GM21576 (cell line): Measurements from ENCODE around the gene TARS2.

Source experiments
- ATAC-seq: cut with Tn5 transposase; IDR thresholded peaks from one replicate; pipeline ENCODE4 v1.9.1; 2021; ENCODE audit warnings: mild to moderate bottlenecking, moderate library complexity; ENCODE audit not compliant: unreplicated experiment

TARS2 gene

DNA sequence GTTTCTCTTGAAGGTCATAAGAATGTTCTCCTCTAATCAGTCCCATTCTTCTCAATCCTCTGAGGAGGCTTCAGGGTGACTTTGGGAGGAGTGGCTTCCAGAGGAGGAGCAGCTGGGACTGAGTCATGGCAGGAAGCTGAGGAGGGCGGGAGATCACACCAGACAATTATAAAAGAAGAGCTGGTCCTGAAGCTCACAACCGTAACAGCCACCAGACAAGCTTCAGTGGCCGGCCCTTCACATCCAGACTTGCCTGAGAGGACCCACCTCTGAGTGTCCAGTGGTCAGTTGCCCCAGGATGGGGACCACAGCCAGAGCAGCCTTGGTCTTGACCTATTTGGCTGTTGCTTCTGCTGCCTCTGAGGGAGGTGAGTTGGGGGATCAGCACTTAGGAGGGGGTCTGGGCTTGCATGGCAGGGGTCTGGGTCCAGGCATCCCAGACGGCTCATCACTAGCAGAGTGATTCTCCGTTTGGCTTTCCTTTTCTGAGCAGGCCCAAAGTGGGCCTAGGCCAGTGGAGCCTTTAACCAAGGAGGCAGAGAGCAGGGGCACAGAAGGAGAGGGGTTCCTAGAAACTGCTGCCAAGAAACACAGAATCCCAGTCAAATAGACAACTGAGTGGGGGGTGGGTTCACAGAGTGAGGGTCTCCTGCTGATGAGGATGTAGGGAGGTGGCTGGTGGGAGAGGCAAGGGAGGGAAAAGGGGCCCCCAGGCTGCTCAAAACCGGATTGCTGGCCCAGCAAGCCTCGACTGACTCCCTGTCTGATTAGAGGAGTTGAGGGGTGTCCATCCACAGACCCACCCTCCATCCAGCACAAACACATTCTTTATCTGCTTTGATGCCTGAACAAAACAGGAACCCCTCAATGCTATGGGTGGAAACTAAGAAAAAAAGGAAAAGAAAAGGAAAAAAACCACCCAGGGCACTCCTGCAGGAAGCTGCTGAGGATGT lies 21.0 kb downstream of the TARS2 start, which contains the start of gene ECM1:
ECM1 (plus strand) TSS at position 198 of the 953 bp plus-strand sequence; CDS start at position 299, 101 bp downstream.
- ATAC-seq: no peak

DNA sequence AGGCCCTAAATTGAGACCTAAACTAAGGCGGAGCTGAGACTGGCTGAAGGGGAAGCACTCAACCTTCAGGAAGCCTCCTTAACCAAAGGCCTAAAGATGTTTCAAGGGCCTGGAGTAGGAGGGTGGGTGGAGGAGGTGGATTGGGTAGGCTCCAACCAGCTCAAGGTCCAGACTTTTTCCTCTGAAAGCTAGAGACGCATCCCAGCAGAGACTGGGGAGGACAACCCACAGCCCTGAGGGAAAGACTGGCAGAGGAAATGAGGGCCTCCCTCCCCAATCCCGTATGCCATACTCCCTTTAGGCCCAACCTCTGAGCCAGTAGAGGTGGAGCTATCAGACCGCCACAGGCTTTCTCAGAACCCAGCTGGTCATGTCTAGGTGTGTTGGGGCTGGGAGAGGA lies 21.8 kb downstream of the TARS2 start:
- ATAC-seq: no peak

DNA sequence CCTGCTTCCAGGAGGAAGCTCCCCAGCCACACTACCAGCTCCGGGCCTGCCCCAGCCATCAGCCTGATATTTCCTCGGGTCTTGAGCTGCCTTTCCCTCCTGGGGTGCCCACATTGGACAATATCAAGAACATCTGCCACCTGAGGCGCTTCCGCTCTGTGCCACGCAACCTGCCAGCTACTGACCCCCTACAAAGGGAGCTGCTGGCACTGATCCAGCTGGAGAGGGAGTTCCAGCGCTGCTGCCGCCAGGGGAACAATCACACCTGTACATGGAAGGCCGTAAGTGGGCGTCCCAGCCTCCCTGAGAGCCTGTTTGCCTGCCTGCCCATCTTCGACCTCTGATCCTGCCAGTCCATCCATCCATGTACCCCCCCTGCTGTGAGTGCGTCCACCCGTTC lies 24.3 kb downstream of the TARS2 start:
- no peak for ATAC-seq

DNA sequence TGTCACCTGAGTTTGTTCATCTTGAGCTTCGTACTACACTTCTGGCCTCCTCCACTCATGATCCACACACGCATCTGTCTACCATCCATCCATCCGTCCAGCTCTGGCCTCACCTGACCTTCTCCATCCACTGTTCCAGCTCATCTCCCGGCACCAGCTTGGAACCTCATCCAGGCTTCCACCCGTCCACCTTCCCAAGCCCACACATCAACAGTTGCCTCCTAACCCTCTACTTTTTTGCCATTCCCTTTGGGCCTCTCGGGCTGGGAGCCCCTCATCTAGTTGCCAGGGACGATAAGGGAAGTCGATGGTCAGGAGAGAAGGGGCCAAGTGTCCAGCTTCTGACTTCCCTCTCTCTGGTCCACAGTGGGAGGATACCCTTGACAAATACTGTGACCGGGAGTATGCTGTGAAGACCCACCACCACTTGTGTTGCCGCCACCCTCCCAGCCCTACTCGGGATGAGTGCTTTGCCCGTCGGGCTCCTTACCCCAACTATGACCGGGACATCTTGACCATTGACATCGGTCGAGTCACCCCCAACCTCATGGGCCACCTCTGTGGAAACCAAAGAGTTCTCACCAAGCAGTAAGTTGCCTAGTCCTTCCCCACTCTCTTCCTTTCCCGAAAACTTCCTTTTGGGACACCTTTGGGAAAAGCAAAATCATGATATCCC lies 24.9 kb downstream of the TARS2 start:
- ATAC-seq: no peak

DNA sequence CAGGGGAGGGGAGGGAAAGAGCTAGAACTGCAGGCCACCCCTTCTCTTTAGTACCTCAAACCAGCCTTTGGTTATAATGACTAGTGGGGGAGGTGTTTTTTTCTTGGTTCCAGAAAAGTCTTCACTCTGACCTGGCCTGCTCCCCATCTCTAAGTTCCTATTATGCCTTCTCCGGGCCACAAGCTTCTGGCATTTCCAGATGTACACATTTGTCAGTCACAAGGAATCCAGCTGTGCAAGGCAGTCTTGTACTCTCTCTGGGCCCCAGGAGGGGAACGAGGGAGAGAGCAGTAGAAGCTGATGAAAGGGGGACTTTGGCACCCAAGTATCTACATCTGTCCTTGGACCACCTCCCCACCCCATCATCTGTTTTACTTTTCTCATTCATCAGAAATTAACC lies 25.6 kb downstream of the TARS2 start:
- ATAC-seq: no peak

DNA sequence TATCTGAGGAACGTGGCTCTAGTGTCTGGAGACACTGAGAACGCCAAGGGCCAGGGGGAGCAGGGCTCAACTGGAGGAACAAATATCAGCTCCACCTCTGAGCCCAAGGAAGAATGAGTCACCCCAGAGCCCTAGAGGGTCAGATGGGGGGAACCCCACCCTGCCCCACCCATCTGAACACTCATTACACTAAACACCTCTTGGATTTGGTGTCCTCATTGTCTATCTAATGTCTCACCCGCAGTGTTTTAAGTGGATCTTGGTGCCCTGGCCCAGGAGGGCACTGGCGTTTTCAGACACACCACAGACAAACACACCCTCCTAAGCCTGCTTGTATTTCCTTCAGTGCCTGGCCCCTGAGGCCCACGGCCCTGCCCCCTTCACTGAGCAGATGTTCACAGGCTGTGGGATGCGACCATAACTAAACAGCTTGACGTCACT lies 26.2 kb downstream of the TARS2 start:
- no peak for ATAC-seq

DNA sequence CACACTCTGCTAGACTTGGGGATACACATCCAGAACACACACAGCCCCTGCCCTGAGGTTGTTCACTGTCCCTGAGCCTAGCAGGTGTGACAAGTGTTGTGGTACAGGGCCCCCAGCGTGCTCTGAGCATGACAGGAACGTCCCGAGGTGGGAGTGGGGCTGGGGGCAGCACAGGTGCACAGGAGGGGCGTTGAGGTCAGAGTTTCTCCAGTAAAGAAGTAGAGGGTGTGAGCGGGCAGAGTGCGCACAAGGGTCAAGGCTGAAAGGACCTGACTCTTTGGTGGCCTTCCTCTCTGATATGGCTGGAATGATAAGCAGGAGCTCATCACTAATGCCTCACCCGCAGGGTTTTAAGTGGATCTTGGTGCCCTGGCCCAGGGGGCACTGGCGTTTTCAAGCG lies 27.0 kb downstream of the TARS2 start:
- ATAC-seq: no peak

DNA sequence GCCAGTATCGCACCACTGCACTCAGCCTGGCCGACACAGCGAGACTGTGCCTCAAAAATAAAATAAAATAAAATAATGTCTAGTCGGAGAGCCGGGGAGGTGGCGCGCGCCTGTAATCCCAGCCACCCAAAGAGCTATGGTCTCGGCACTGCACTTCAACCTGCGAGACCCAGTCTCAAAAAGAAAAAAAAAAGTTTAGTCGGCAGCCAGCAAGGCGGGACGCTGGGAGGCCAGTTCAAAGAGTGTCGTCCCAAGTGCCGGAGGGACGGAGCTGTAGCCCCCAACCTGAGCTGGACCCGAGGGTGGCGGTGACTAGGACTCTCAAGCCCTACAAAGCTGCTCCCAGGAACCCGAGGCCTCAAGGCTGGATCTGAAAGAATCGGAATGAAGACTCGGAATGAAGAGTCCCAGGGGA lies 27.7 kb downstream of the TARS2 start:
- no peak for ATAC-seq

DNA sequence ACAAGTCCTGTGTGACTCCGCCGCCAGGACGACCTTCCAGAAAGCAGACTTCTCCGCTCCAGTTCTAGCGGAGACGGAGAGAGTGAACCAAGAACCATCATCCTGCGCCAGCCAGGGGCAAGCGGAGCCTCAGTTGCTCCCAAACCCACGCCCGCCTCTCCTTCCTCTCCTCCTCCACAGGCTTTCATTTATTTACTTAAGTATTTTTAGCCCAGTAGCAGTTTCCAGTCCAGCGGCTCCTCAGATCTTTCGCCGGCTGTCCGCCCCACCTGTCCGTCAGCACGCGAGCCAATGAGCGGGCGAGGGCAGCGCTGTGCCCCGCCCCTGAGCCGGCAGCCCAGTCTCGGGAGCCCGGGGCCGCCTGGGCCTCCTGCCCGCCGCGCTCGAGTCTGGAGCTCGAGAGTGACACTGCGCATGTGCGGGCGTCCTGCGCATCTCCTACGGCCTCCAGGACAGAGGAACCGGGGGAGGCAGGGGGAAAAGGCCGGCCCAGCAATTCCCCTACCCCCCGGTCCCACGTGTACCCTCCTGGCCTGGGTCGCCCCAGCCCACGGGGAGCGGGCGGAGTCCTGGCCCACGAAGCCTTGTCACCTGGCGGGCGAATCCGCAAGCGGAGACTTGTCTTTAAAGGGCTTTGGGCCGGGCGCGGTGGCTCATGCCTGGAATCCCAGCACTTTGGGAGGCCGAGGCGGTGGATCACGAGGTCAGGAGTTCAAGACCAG lies 28.3 kb downstream of the TARS2 start, which contains the start of gene FALEC:
FALEC (plus strand) TSS at position 425 of the 722 bp plus-strand sequence.
- peak; percentile 92 for ATAC-seq

DNA sequence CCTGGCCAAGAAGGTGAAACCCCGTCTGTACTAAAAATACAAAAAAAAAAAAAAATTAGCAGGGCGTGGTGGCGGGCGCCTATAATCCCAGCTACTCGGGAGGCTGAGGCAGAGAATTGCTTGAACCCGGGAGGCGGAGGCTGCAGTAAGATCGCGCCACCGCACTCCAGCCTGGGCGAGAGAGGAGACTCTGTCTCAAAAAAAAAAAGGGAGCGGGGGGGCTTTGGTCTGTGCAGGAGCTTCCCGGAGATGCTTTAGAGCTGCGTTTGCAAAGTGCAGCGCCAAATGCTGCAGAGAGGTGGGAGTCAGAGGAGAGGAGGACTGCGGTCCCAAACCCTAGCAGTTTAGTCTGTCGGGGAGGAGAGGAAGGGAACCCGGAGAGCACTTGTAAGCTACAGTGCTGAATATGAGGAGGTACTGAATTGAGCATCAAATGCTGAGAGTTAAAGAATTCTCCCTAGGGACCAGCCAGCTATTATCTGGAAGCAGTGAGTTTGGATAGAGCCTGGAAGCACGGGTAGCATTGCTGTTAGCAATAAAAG lies 28.9 kb downstream of the TARS2 start:
- ATAC-seq: no peak

DNA sequence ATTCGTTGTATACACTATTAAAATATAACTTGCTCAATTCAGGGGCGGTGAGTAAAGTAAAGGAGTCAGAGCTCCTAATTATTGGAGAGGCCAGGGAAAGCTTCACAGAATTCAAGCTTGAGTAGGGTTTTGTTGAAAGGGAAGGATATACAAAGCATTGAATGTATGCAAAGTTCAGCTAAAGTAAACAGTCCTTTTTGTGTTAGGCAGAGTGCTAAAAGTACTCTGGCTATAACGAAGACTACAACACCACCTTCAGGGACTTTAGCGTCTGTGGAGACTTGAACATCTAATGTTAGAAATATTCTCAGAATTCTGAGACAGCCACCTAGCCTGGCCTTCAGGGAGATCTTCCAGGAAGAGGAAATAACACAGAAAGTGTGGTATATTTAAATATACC lies 29.4 kb downstream of the TARS2 start:
- no peak for ATAC-seq

DNA sequence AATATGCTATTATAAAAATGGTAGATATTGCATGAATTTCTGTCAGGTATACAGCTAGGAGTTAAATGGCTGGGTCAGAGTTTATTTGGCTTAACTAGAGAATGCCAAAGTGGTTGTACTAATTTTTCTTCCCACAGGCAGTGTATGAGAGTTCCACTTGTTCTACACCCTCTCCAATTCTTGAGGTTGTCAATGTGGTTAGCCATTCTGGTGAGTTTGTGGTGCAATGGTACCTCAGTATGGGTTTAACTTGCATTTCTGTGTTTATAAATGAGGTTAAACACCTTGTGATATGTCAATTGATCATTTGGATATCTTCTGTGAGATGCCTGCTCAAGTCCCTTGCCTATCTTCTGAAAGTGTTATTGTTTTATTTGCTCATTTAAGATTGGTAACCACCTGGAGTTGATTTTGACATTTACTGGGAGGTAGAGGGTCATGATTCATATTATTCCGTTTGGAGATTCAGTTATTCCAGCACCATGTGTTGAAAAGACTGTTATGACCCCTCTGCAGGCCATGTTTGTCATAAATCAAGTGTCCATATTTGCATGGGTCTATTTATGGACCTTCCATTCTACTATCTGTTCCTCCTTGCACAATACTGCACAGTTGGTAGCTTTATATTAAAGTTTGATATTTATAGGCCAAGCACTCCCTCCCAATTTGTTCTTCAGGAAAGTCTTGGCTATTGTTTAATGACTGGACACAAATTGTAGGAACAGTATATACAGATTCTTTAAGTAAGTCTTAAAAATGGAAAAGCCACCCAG lies 34.2 kb downstream of the TARS2 start:
- ATAC-seq: no peak

DNA sequence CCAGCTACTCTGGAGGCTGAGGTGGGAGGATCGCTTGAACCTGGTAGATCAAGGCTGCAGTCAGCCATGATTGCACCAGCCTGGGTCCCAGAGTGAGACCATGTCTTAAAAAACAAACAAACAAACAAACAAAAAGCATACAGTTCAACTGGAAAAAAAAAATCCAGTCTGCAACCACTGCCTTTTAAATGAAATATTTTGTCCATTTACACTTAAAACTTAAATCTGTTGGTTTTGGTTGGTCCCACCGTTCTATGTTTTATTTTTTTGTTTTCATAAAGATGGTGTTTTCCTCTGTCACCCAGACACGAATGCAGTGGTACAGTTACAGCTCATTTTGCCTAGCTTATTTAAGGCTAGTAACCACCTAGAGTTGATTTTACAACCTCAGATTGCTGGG lies 38.1 kb downstream of the TARS2 start:
- no peak for ATAC-seq

DNA sequence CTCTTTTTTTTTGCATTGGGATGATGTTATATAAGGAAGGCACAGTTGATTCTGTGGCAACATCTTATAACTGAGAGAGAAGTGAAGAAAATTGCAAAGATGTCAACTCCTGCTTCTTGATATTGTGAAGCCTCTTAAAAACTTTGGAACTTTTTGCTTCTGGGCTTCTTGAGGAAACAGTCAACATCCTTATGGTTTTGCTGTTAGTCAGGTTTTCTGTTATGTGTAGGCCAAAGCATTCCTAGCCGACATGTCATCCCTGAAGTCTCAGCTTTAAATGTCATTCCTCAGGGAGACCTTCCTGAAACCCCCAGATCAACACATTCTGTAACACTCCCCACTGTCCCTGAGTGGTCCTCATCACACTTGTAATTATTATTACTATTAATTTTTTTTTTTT lies 41.0 kb downstream of the TARS2 start:
- ATAC-seq: no peak

DNA sequence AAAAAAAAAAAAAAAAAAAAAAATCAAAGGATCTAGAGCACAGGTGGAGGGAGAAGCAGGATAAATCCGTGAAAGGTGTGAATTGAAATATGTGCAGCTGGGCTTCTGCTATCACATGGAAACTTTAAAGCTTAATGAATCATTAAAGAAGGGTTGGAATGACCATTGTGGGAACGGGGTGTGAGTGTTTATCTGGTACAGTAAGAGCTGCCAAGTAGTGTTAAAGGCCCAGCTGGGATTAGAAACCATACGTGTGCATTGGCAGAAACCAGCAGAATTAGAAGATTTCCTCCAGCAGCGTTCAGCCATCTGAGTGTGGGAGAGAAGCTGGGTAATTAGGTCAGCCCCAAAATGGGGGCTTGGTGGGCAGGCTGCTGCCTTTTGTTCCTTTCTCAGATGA lies 41.8 kb downstream of the TARS2 start:
- no peak for ATAC-seq

DNA sequence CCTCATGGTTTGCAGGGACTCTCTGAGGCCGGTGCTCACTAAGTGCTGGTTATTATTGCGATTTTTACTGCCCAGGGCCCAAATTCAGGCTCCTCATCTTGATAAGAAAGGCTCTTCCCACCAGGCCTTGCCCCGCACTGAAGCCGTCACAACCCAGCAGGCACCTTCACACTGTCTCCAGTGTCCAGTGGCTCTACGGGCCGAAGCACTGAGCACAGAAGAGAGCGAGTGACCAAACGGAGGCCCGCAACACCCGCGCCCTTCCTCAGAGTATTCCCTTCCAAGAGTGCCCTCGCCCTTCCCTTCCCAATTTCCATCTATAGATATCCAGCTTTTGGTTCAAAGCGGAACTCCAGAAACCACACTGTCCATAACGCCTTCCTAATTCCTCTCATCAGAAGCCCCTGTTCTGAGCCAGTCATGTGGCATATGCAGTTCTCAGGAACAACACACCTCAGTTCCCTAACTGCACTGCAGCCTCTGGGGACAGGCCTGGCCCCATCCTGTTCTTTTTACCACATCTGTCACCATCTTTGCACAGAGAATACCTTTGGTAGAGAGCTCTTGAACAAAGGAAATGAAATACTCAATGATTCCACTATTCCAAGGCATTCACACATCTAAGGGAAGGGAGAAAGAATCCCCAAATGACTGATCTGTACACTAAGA lies 43.4 kb downstream of the TARS2 start:
- no peak for ATAC-seq

DNA sequence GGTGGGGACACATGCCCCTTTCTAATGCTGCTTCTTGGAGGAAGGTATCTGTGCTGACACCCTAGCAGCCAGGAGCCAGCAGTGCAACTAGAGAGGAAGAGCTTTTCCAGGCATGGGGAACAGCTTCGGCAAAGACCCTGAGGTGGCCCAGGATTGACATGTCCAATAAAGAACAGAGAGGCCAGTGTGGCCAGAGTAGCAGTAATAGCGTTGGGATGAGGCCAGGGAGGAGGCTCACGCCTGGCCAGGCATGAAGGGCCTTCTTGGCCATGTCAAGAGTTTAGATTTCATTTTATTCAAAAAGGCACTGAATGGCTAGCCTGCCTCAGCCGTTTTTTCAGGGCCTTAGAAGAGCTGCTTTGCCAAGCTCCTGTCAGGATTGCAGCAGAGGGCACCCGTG lies 45.6 kb downstream of the TARS2 start:
- no peak for ATAC-seq

DNA sequence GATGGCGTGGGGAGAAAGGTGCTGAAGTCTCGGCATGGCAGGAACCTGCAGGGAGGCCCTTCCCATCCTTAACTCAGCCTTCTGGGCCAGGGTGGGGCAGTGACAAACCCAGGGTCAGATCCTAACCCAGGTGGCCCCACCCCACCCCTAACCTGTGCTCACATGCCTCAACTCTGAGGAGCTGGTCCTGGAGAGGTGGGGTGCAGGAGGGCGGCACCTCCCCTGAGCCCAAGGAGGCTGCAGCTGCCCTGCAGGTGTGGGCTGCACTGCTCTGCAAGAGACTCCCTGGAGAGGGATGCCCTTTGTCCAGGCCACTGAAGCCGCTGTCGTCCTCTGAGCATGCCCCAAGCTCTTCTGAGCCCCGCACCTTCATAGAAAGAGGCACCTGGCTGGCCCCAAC lies 46.8 kb downstream of the TARS2 start:
- ATAC-seq: no peak

DNA sequence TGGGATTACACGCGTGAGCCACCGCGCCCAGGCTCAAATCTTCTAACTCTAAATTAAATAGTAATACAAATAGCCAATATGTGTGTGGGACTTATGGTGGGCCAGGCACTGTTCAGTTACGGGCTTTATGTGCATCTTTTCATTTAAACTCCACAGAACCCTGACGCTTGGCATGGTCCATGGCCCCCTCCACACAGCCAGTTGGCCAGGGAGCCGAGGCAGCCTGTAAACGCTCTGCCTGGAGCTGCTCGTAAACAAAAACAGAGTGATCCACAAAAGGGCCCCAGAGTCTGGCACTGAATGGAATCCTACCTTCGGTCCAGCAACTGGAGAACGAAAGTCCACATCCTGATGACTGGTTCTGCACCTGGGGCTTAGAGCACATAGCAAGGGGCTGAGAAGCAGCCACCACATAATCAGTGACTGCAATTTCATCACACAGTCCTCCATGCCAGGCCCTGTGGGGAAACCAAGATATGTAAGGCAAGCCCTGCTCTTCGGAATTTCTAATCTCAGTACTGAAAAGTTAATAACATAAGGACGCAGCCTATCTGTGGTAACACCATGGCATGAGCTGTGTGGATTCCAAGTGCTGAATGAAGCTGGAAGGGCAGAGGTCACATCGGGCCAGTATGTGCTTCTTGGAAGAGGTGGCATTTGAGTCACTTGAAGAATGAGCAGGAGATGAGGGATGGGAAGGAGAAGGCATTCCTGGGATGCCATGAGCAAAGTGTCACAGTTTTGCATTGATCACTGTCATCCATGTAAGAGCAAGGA lies 48.5 kb downstream of the TARS2 start:
- no peak for ATAC-seq
